ENCODE results near the gene SYMPK.

DNA sequence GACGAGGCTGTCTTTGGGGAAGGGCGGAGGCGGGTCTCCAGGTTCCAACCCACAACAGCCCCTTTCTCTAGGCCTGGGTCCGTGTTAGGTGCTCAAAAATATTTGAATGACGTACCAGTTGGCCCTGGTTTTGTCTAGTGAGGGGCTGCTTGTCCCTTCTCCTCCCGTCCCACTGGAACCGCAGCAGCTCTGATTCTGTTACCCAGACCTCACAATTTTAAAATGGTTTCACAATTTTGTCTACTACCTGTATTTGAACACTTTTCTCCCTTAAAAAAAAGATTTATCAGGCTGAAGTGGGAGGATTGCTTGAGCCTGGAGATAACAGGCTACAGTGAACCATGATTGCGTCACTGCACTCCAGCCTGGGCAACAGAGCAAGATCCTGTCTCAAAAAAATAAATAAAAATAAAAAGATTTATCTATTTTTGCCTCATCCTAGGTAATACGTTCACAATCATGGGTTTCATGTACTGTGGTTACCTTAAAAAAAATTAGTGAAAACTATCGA, 24.3 kb upstream of the SYMPK start:
- TF ChIP-seq, protein P1, sequence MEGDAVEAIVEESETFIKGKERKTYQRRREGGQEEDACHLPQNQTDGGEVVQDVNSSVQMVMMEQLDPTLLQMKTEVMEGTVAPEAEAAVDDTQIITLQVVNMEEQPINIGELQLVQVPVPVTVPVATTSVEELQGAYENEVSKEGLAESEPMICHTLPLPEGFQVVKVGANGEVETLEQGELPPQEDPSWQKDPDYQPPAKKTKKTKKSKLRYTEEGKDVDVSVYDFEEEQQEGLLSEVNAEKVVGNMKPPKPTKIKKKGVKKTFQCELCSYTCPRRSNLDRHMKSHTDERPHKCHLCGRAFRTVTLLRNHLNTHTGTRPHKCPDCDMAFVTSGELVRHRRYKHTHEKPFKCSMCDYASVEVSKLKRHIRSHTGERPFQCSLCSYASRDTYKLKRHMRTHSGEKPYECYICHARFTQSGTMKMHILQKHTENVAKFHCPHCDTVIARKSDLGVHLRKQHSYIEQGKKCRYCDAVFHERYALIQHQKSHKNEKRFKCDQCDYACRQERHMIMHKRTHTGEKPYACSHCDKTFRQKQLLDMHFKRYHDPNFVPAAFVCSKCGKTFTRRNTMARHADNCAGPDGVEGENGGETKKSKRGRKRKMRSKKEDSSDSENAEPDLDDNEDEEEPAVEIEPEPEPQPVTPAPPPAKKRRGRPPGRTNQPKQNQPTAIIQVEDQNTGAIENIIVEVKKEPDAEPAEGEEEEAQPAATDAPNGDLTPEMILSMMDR (IDR thresholded peaks at IDR 0.05) = no peak
- TF ChIP-seq POLR2AphosphoS5 (IDR thresholded peaks at IDR 0.05; ENCODE audit: low read depth, low read length) = no peak

All from Panc1 (cell line).